Liver (tissue), 3 donors: ENCODE measurements around the gene TAPBPL.

ENCODE experiments used
- ATF3 ChIP-seq: IDR thresholded peaks from 2 replicates; pipeline ENCODE4 v1.6.1; 2016; ENCODE audit warnings: antibody characterized with exemption
- CTCF ChIP-seq: fragments of 150-350 bp; IDR thresholded peaks from 2 replicates; pipeline ENCODE4 v1.5.1; 2017; ENCODE audit warnings: improper control_type of control experiment, low read depth, low read length; ENCODE audit not compliant: missing input control
- MAX ChIP-seq: IDR thresholded peaks from 2 replicates; pipeline ENCODE4 v1.6.1; 2016; ENCODE audit warnings: antibody characterized with exemption
- RAD21 ChIP-seq, 2 donors: IDR thresholded peaks; 2 replicates each; pipeline ENCODE4 v1.6.1; 2016; ENCODE audit warnings: antibody characterized with exemption in 2 of 2, mild to moderate bottlenecking in 2 of 2
- REST ChIP-seq: IDR thresholded peaks from 2 replicates; pipeline ENCODE4 v1.6.1; 2016; ENCODE audit warnings: antibody characterized with exemption, mild to moderate bottlenecking
- SP1 ChIP-seq: IDR thresholded peaks from 2 replicates; pipeline ENCODE4 v1.6.1; 2018; ENCODE audit warnings: antibody characterized with exemption, mild to moderate bottlenecking
- TAF1 ChIP-seq: conservative IDR thresholded peaks from 2 replicates; pipeline ENCODE4 v1.6.1; 2016; ENCODE audit warnings: antibody characterized with exemption, mild to moderate bottlenecking
- YY1 ChIP-seq: IDR thresholded peaks from 2 replicates; pipeline ENCODE4 v1.6.1; 2016; ENCODE audit warnings: antibody characterized with exemption, mild to moderate bottlenecking
- donor health status: healthy.
- donor health status: healthy.

- TF ChIP-seq SP1 (no peak), CTCF (no peak), REST (no peak), YY1 (no peak), RAD21 (IDR thresholded peaks at IDR 0.05) (peak in 1 of 2 donors; percentile 15), TAF1 (no peak), MAX (no peak), ATF3 (no peak)
Measured at GRCh38 chr12:6430124-6430989, 21.5 kb upstream of the TAPBPL start.
